COR-L47 (cell line): ENCODE results near the gene PBX2.
"Not testable (repeated sequence)": the region's sequence is repeated elsewhere in the genome, so short reads cannot be mapped to it uniquely, and the experiment has no call there.

Experiments used
- DNase-seq: peaks from one replicate; lab custom pipeline; 2025; lab: John Stamatoyannopoulos, UW

PBX2 gene

DNA sequence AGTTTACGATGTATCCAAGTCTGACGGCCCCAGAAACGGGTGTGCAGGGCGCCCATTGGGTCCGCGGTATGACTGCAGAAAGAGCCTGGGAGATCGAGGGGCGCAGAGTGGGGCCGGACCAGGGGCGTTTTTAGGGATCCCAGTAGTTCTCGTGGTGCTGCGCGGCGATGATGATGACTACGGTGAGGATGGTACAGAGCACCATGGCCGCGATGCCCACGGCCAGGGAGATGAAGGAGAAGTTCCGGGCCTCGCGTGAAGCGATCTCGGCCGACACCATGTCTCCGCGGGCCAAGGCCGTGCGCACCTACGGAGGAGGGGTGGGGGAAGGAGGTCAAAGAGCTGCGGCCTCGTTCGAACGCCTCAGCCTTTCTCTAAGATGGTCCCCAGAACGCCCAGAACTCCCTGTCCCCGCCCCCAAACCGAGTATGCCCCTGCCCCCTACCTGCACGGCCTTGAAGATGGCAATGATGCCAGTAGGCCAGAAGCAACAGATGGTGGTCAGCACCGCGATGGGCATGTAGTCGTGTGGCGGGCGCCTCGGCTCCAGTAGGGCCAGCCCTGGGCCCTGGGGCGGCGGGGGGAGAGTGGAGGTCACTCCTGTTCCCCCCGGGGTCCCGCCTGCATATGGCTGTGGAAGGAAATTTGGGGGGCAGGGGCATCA is 40.8 kb downstream of the PBX2 start:
- DNase-seq = no peak

DNA sequence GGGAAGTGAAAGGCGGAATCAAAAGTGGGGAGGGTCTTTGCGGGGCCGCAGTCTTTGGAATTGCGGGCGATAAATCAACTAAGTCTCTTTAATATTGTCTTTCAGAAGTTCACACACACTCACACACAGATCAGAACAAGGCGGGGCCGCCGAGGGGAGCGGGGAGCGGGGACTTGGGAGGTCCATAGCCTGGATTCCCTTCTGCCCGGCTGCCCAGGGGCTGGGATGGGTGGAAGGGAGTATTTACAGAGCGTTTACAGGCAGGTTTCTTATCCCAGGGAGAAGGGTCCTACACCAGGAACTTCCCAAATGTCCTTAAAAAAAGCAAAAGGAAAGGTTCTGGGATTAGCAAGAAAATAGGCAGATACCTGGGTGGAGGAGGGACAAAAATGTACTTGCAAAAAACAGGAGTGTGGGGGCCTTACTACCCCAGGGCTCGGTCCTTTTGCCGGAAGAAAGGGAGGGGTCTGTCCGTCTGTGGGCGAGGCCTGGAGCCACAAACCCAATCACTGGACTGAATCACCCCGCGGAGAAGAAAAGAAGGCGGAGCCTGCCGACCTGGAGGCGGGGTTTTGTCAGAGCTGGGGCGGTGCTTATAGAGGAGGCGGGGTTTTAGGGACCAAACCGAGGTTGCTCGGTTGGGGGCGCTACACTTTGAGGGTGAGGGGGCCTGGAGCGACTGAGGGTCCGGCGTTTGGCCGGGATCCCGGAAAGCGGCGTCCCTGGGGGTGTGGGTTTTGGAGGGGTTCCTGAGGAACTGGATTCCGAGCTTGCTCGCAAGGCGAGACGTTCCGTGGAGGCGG is 41.5 kb downstream of the PBX2 start:
- DNase-seq = no peak

DNA sequence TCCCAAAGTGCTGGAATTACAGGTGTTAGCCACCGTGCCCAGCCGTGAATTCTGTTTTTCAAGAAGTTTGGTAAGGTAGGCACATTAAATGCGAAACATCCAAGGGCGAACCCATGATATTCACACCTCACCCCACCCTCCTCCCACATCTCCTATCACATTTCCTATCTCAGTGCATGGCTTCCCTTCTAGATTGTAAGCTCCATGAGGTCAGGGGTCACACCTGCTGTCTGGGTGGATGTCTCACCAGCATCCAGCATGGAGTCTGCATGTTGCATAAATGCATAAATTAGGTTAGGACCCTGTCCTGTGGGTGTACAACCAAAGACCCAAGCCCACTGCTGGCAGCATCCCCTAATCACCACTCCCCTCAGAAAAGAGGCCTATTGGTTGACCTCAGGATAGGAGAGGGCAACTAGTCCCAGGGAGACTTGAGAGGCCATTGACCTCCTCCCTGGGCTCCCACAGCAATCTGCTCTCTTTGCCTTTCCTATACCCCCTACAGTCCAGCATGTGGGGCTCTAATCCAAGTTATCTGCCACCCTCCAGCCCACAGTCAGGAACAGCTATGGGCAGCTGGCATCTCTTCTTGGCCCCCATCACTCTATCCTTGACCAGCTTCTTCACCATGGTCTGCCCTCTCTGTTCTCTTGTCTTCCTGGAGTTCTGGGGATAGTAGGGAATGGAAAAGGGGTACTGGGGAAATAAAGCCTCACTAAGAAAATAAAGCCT is 42.4 kb downstream of the PBX2 start:
- no peak for DNase-seq

DNA sequence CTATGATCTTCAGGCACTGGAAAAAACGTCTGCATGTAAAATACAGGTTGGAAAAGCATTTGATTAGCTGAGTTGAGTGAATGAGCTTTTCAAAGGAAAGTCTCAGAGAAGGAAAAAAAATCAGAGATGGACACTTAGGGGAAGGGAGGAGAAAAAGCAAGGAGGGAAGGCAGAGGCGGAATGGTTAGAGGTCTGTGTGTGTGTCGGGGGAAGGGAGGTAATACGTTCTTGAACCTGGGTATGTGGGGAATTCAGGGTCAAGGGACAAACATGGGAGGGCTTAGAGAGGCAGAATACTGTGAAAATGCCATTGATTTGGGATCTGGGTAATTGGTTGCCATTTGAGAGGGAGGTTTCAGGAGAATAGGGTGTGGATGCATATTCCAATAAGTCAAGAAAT is 43.3 kb downstream of the PBX2 start:
- DNase-seq = no peak

DNA sequence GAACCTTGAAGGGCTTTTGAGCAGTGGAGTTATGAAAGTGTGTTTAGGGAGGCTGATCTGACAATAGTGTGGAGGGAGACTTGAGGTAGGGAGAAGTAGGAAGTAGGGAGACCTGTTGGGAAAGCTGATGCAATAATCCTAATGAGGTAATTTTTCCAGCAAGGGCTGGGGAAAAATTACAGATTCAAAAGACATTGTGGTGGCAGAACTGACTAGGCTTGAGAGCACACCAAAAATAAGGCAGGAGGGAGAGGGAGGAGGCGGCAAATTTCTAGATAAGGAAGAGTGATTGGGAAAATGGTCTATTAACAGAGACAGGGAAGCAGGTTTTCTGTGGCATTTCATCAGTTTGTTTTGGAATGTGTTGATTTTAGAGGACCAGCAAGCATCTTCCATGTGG is 43.7 kb downstream of the PBX2 start:
- no peak for DNase-seq

DNA sequence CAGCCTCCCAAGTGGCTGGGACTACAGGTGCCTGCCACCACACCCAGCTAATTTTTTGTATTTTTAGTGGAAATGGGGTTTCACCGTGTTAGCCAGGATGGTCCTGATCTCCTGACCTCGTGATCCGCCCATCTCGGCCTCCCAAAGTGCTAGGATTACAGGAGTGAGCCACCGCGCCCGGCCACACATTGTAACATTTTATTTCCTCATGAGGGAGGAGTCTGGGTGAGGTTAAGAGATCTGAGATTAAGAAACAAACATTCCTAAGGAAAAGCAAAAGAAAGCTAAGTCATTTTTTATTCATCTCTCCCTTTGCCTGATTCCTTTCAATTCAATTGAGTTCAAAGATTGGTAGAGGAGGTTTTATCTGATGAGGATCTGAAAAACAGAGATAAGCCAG is 45.8 kb downstream of the PBX2 start:
- DNase-seq = not testable (repeated sequence)

DNA sequence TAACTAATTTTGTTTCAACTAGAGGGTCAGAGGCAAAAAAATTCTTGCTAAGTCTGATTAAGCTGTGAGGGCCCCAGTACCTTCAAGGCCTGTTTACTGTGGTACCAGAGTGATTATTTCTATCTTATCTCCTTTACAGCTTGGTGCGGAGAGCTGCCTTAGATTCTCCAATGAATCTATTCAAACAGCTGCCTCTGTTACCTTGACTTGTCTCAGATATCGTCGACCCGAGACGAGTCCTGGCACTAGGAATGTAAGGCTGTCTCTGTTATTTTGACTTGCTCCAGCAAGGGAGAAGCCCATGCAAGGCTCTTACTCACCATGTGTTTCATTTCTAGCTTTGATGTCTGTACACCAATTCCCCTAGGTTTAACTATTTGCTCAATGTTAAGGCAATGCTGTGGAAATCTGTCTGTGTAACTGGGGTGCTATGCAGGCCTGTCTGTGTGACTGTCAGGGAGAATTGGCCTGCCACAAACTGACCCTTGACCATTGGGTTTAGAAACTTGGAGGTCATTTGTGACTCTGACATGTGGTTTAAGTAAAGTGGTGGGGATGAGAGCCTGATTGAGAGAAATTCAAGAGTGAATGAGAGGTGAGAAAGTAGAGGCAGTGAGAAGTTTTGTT is 49.5 kb downstream of the PBX2 start:
- DNase-seq = no peak

GRCh38 chr6:32139590-32139989 is 50.4 kb downstream of the PBX2 start:
- DNase-seq = no peak

DNA sequence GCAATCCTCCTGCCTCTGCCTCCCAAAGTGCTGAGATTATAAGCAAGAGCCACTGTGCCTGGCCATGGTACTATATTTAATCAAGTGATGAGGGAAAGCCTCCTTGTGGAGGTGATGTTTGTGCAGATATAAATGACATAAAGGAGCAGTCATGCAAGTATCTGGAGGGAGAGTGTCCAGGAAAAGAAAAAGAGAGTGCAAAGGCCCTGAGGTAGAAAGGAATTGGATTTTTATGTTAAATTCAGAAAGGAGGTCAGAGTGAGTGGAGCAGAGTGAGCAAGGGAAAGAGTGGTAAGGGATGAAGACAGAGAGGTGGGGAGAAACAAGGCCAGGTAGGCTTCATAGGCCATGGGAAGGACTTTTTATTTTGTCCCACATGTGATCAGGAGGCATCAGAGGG is 52.5 kb downstream of the PBX2 start:
- DNase-seq = no peak
